IPS-18a (cell line): ENCODE data around the gene ASPSCR1.
A peak's percentile ranks its signal among the peaks of the same experiment; 100 is the strongest.

Experiments
- H3K27ac ChIP-seq: one replicate; pipeline ENCODE4 v1.5.1; 2013; ENCODE audit warnings: low read length
- H3K27me3 ChIP-seq: one replicate; pipeline ENCODE4 v1.6.1; 2013; ENCODE audit warnings: mild to moderate bottlenecking, low read length; ENCODE audit not compliant: control insufficient read depth, insufficient read depth
- H3K36me3 ChIP-seq: one replicate; pipeline ENCODE4 v1.6.1; 2013; ENCODE audit warnings: low read depth, low read length; ENCODE audit not compliant: control insufficient read depth
- H3K4me1 ChIP-seq: one replicate; pipeline ENCODE4 v1.6.1; 2013; ENCODE audit warnings: low read depth, low read length; ENCODE audit not compliant: control insufficient read depth
- H3K4me3 ChIP-seq: one replicate; pipeline ENCODE4 v1.5.1; 2013; ENCODE audit warnings: low read length
- H3K9ac ChIP-seq: one replicate; pipeline ENCODE4 v1.6.1; 2013; ENCODE audit warnings: mild to moderate bottlenecking, low read length, moderate library complexity
- H3K9me3 ChIP-seq: one replicate; pipeline ENCODE4 v1.6.1; 2013; ENCODE audit warnings: low read depth, low read length; ENCODE audit not compliant: control insufficient read depth

The ASPSCR1 gene

GRCh38 chr17:82022310-82022980 is 45.0 kb downstream of the ASPSCR1 start, which contains the start of gene CENPX:
Gene CENPX, minus strand, starts transcription at chr17:82022878. Its CDS starts 17 bp downstream, at chr17:82022861.
- Histone ChIP-seq H3K4me3 (peak within 1 kb of the TSS; percentile 90), H3K9ac (peak within 1 kb of the TSS; percentile 84), H3K4me1 (peaks cover 5% of the 10 kb centered on the region), H3K36me3 (peaks cover 6% of the 10 kb centered on the region), H3K27ac (no peak within 1 kb of the TSS), H3K27me3 (no peaks in the 10 kb centered on the region), H3K9me3 (no peaks in the 10 kb centered on the region)

- Histone ChIP-seq H3K36me3 (peaks cover 6% of the 10 kb centered on the region), H3K4me1 (peaks cover 5% of the 10 kb centered on the region), H3K9ac (peak within 1 kb of the TSS; percentile 84), H3K4me3 (peak within 1 kb of the TSS; percentile 90), H3K27me3 (no peaks in the 10 kb centered on the region), H3K9me3 (no peaks in the 10 kb centered on the region), H3K27ac (no peak within 1 kb of the TSS)
Observed at GRCh38 chr17:82022981-82023446, 45.6 kb downstream of the ASPSCR1 start, which contains the start of gene LRRC45. Gene LRRC45, plus strand, starts transcription at chr17:82023305. Its CDS starts 339 bp downstream, at chr17:82023644.

- Histone ChIP-seq H3K36me3 (peaks cover 1% of the 10 kb centered on the region), H3K27ac (no peak overlapping the region), H3K9me3 (no peaks in the 10 kb centered on the region), H3K4me3 (peak overlapping the region; percentile 77), H3K27me3 (no peaks in the 10 kb centered on the region), H3K4me1 (peaks cover 5% of the 10 kb centered on the region), H3K9ac (peak overlapping the region; percentile 61)
Observed at GRCh38 chr17:82023447-82024241, 46.2 kb downstream of the ASPSCR1 start.

- no peak overlapping the region for H3K27ac ChIP-seq
Observed at GRCh38 chr17:82024859-82025258, 47.4 kb downstream of the ASPSCR1 start.

GRCh38 chr17:82025401-82026107 is 48.1 kb downstream of the ASPSCR1 start:
- Histone ChIP-seq H3K4me1 (peaks cover 5% of the 10 kb centered on the region), H3K36me3 (no peaks in the 10 kb centered on the region), H3K27me3 (no peaks in the 10 kb centered on the region), H3K9ac (no peak overlapping the region), H3K4me3 (no peak overlapping the region), H3K27ac (no peak overlapping the region), H3K9me3 (no peaks in the 10 kb centered on the region)

More at GRCh38 chr17:82024859-82025258, 47.4 kb downstream of the ASPSCR1 start:
- no peak overlapping the region for H3K4me3 ChIP-seq
- H3K4me1 ChIP-seq: peaks cover 5% of the 10 kb centered on the region
- no peak overlapping the region for H3K9ac ChIP-seq
- H3K36me3 ChIP-seq: no peaks in the 10 kb centered on the region
- H3K27me3 ChIP-seq: no peaks in the 10 kb centered on the region
- no peaks in the 10 kb centered on the region for H3K9me3 ChIP-seq

GRCh38 chr17:82028246-82028645 is 50.8 kb downstream of the ASPSCR1 start:
- no peaks in the 10 kb centered on the region for H3K4me1 ChIP-seq
- H3K27ac ChIP-seq: no peak overlapping the region
- H3K36me3 ChIP-seq: no peaks in the 10 kb centered on the region
- H3K4me3 ChIP-seq: no peak overlapping the region
- no peaks in the 10 kb centered on the region for H3K9me3 ChIP-seq
- no peaks in the 10 kb centered on the region for H3K27me3 ChIP-seq
- H3K9ac ChIP-seq: no peak overlapping the region

- Histone ChIP-seq H3K4me3 (no peak overlapping the region), H3K27me3 (no peaks in the 10 kb centered on the region), H3K4me1 (no peaks in the 10 kb centered on the region), H3K36me3 (no peaks in the 10 kb centered on the region), H3K9ac (no peak overlapping the region), H3K27ac (no peak overlapping the region), H3K9me3 (no peaks in the 10 kb centered on the region)
Observed at GRCh38 chr17:82028966-82029365, 51.5 kb downstream of the ASPSCR1 start.

GRCh38 chr17:82029391-82029790 is 52.0 kb downstream of the ASPSCR1 start:
- Histone ChIP-seq H3K36me3 (no peaks in the 10 kb centered on the region), H3K4me1 (no peaks in the 10 kb centered on the region), H3K27ac (no peak overlapping the region), H3K9ac (no peak overlapping the region), H3K4me3 (no peak overlapping the region), H3K27me3 (no peaks in the 10 kb centered on the region), H3K9me3 (no peaks in the 10 kb centered on the region)

- Histone ChIP-seq H3K9ac (no peak overlapping the region), H3K27me3 (no peaks in the 10 kb centered on the region), H3K4me1 (no peaks in the 10 kb centered on the region), H3K27ac (no peak overlapping the region), H3K9me3 (no peaks in the 10 kb centered on the region), H3K4me3 (no peak overlapping the region), H3K36me3 (no peaks in the 10 kb centered on the region)
Observed at GRCh38 chr17:82029990-82030469, 52.6 kb downstream of the ASPSCR1 start.

GRCh38 chr17:82030470-82031302 is 53.3 kb downstream of the ASPSCR1 start:
- H3K4me1 ChIP-seq: no peaks in the 10 kb centered on the region
- no peaks in the 10 kb centered on the region for H3K36me3 ChIP-seq
- H3K9ac ChIP-seq: no peak overlapping the region
- H3K9me3 ChIP-seq: no peaks in the 10 kb centered on the region
- H3K4me3 ChIP-seq: peak overlapping the region; percentile 56
- no peak overlapping the region for H3K27ac ChIP-seq
- H3K27me3 ChIP-seq: no peaks in the 10 kb centered on the region
